ENCODE data around the gene MAP4K3.

The MAP4K3 gene

GRCh38 chr2:39466311-39466710 lies 29.2 kb upstream of the MAP4K3 start:
- Mint-ChIP-seq H3K36me3 (ENCODE audit: low read depth) (peaks cover 2% of the 10 kb centered on the region), H3K27me3 (no peaks in the 10 kb centered on the region), H3K4me1 (peaks cover 32% of the 10 kb centered on the region), H3K4me3 (no peak overlapping the region), H3K9me3 (no peaks in the 10 kb centered on the region), H3K27ac (no peak overlapping the region)
- DNase-seq (no peak), ATAC-seq (no peak)

DNA sequence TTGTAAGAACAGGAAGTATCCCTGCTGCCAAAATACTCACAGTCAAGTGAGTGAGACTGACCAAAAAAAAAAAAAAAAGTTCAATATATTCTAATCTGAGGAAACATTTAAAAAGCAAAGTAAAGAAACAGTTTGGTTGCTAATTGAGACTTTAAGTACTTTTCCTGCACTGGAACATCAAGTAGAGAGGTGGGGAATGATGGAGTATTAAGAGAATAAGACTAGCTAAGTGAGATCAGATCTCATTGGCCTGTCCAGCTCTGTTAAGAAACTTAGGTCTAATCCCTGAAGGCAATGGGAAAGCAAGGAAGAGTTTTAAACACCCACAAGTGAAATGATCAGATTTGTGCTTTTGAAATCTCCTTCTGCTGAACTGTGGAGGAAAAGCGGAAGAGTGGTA lies 27.8 kb upstream of the MAP4K3 start:
- ATAC-seq (no peak), DNase-seq (no peak)
- H3K4me3 Mint-ChIP-seq: no peak overlapping the region
- no peaks in the 10 kb centered on the region for H3K27me3 Mint-ChIP-seq
- no peak overlapping the region for H3K27ac Mint-ChIP-seq
- peaks cover 2% of the 10 kb centered on the region for H3K36me3 Mint-ChIP-seq (ENCODE audit: low read depth)
- H3K9me3 Mint-ChIP-seq: no peaks in the 10 kb centered on the region
- H3K4me1 Mint-ChIP-seq: peaks cover 20% of the 10 kb centered on the region

GRCh38 chr2:39455826-39456225 lies 18.7 kb upstream of the MAP4K3 start:
- no peaks in the 10 kb centered on the region for H3K4me1 Mint-ChIP-seq
- DNase-seq (no peak), ATAC-seq (no peak)
- H3K4me3 Mint-ChIP-seq: no peak overlapping the region
- no peak overlapping the region for H3K27ac Mint-ChIP-seq
- no peaks in the 10 kb centered on the region for H3K27me3 Mint-ChIP-seq
- H3K36me3 Mint-ChIP-seq (ENCODE audit: low read depth): peaks cover 17% of the 10 kb centered on the region
- H3K9me3 Mint-ChIP-seq: peaks cover 8% of the 10 kb centered on the region

- DNase-seq (no peak), ATAC-seq (no peak)
- H3K4me3 Mint-ChIP-seq: no peak overlapping the region
- no peaks in the 10 kb centered on the region for H3K4me1 Mint-ChIP-seq
- no peaks in the 10 kb centered on the region for H3K27me3 Mint-ChIP-seq
- H3K27ac Mint-ChIP-seq: no peak overlapping the region
- peaks cover 12% of the 10 kb centered on the region for H3K36me3 Mint-ChIP-seq (ENCODE audit: low read depth)
- no peaks in the 10 kb centered on the region for H3K9me3 Mint-ChIP-seq
These were observed 15.3 kb upstream of the MAP4K3 start for GRCh38 chr2:39452396-39452795.

DNA sequence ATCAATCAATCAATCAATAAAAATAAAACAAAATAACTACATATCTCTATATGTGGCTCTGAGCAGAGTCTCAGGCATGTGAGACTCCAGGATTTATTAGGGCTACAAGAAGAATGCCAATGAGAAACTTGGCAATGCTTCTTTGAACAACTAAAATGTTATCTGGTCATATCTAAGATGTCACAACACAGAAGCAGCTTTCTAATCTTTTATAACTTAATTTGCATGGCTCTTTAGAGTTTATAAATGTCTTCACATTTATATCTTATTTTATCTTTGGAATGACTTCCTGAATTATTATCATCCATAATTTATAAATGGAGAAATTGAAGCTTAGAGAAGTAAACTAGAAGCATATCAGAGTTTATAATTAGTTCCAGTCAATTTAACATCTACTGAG lies 14.9 kb upstream of the MAP4K3 start:
- peaks cover 12% of the 10 kb centered on the region for H3K36me3 Mint-ChIP-seq (ENCODE audit: low read depth)
- no peak overlapping the region for H3K4me3 Mint-ChIP-seq
- no peak for DNase-seq
- no peaks in the 10 kb centered on the region for H3K27me3 Mint-ChIP-seq
- no peaks in the 10 kb centered on the region for H3K4me1 Mint-ChIP-seq
- no peaks in the 10 kb centered on the region for H3K9me3 Mint-ChIP-seq
- ATAC-seq: no peak
- H3K27ac Mint-ChIP-seq: no peak overlapping the region

DNA sequence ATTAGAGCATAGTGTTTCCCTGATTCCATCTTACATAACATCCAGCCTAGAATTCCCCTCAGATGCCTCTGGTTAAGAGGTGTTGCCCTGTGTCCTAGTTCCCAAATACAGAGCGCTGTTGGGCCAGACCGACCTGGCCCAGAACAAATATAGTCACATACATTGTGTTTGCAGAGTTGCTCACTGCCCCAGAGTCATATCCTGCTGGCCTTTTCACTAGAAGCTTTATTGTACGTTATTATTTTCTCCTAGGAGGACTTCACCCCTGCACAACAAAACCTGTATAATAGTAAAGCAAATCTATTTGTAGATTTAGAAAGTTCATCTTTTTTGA lies 11.1 kb upstream of the MAP4K3 start:
- no peak overlapping the region for H3K4me3 Mint-ChIP-seq
- H3K9me3 Mint-ChIP-seq: peaks cover under 1% of the 10 kb centered on the region
- H3K4me1 Mint-ChIP-seq: no peaks in the 10 kb centered on the region
- no peak overlapping the region for H3K27ac Mint-ChIP-seq
- DNase-seq (no peak), ATAC-seq (no peak)
- H3K36me3 Mint-ChIP-seq (ENCODE audit: low read depth): peaks cover 11% of the 10 kb centered on the region
- no peaks in the 10 kb centered on the region for H3K27me3 Mint-ChIP-seq

GRCh38 chr2:39447266-39448168 lies 10.4 kb upstream of the MAP4K3 start:
- Mint-ChIP-seq H3K27me3 (no peaks in the 10 kb centered on the region), H3K4me1 (no peaks in the 10 kb centered on the region), H3K9me3 (peaks cover 7% of the 10 kb centered on the region), H3K27ac (no peak overlapping the region), H3K4me3 (no peak overlapping the region), H3K36me3 (ENCODE audit: low read depth) (peaks cover 17% of the 10 kb centered on the region)
- no peak for DNase-seq
- ATAC-seq: no peak

GRCh38 chr2:39445934-39446333 lies 8.8 kb upstream of the MAP4K3 start:
- Mint-ChIP-seq H3K9me3 (peaks cover 11% of the 10 kb centered on the region), H3K4me3 (no peak overlapping the region), H3K4me1 (peaks cover under 1% of the 10 kb centered on the region), H3K27me3 (no peaks in the 10 kb centered on the region), H3K27ac (no peak overlapping the region), H3K36me3 (ENCODE audit: low read depth) (peaks cover 22% of the 10 kb centered on the region)
- no peak for DNase-seq
- no peak for ATAC-seq

- Mint-ChIP-seq H3K27me3 (no peaks in the 10 kb centered on the region), H3K36me3 (ENCODE audit: low read depth) (peaks cover 24% of the 10 kb centered on the region), H3K9me3 (peaks cover 11% of the 10 kb centered on the region), H3K27ac (no peak overlapping the region), H3K4me1 (peaks cover 23% of the 10 kb centered on the region), H3K4me3 (no peak overlapping the region)
- DNase-seq (no peak), ATAC-seq (no peak)
These were observed 5.9 kb upstream of the MAP4K3 start for GRCh38 chr2:39443009-39443408.

GRCh38 chr2:39437522-39438296 lies 624 bp upstream of the MAP4K3 start:
- ATAC-seq (peak; percentile 64), DNase-seq (peak; percentile 41)
- Mint-ChIP-seq H3K27ac (peak overlapping the region; percentile 57), H3K36me3 (ENCODE audit: low read depth) (peaks cover 9% of the 10 kb centered on the region), H3K27me3 (no peaks in the 10 kb centered on the region), H3K4me1 (peaks cover 61% of the 10 kb centered on the region), H3K4me3 (peak overlapping the region; percentile 89), H3K9me3 (peaks cover 6% of the 10 kb centered on the region)

DNA sequence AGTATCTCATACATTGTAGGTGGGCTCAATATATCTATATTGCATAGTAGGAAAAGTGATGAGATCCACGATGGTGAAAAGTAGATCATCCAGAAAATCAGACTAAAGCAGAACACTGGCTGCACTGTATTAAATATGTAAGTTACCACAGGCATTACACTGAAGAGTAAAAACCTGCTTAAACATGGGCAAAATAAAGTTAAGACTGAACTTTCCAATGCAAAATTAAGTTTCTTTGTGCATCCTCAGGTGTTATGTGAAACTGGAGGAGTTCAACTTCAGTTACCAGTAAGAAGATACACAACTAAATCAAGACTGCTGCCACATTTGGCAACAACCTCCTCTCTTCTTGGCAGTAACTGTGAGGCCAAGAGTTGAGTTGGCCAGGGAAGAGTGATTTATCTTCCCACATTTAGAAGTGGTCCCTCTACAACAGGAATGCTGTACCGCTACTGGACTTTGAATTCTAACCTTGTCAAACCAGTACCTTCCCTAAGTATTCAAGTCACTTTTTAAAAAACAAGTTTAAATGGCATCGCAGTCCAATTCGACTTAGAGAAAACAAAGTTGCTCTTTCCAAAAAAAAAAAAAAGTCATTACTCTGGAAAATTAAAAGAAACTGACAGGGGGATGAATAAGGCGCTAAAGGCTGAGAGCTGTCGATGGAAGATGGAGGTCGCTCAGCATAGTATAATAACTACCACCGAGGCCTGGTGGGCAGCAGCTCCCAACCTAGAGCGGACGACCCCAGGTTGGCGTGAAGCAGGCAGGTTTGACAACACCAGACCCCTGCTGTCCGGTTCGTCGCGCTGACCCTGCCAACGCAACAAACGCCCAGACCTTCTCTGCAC lies 1.1 kb downstream of the MAP4K3 start:
- H3K27ac Mint-ChIP-seq: peak overlapping the region; percentile 79
- H3K27me3 Mint-ChIP-seq: no peaks in the 10 kb centered on the region
- ATAC-seq (no peak), DNase-seq (no peak)
- H3K9me3 Mint-ChIP-seq: no peaks in the 10 kb centered on the region
- peak overlapping the region; percentile 89 for H3K4me3 Mint-ChIP-seq
- H3K36me3 Mint-ChIP-seq (ENCODE audit: low read depth): peaks cover 2% of the 10 kb centered on the region
- H3K4me1 Mint-ChIP-seq: peaks cover 77% of the 10 kb centered on the region

DNA sequence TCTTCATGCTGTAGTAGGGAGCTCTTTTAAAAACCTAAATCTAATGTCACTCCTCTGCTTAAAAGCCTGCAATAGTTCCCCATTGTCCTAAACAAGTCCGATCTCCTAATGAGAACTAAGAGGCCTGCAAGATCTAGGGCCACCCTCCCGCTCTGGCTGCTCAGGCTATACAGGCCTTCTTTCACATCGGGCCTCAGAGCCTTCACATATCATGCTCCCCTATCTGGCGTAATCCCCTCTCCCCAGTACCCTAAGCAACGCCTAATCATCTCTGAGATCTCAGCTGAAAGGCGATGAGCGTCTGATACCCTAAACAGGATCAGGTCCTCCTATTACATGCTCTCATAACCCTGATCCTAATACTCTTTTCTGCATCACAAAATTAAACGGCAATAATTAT lies 1.9 kb downstream of the MAP4K3 start:
- Mint-ChIP-seq H3K27me3 (no peaks in the 10 kb centered on the region), H3K36me3 (ENCODE audit: low read depth) (no peaks in the 10 kb centered on the region), H3K27ac (no peak overlapping the region), H3K4me3 (peak overlapping the region; percentile 89), H3K9me3 (no peaks in the 10 kb centered on the region), H3K4me1 (peaks cover 76% of the 10 kb centered on the region)
- no peak for ATAC-seq
- DNase-seq: no peak

DNA sequence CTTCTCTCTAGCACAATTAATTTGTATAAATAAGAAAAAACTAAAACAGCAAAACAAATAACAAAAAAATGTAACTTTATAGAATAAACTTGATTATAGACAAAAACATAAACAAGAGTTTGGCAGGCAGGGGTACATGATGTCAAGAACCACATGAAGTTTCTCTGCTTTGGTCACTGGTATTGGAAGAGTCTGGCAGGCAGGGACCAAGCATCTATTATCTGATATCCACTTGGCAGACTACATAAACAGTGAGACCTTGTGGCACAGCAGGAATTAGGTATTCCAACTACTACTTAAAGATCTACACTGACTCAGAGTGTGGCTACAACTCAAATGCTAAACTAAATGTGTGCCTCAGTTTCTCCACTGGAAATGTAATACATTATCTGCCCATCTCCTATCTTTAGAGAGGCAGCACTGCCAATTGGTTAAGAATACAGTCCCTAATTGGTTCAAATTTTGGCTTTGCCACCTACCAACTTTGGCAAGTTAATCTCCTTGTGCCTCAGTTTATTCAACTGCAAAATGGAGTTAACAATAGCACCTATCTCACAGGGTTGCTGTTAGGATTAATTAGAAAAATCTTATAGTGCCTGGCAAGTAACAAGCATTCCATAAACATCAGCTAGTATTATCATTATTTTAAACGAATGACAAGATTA lies 2.7 kb downstream of the MAP4K3 start:
- no peaks in the 10 kb centered on the region for H3K9me3 Mint-ChIP-seq
- H3K4me1 Mint-ChIP-seq: peaks cover 71% of the 10 kb centered on the region
- H3K36me3 Mint-ChIP-seq (ENCODE audit: low read depth): no peaks in the 10 kb centered on the region
- no peak for ATAC-seq
- no peak for DNase-seq
- H3K4me3 Mint-ChIP-seq: no peak overlapping the region
- no peaks in the 10 kb centered on the region for H3K27me3 Mint-ChIP-seq
- no peak overlapping the region for H3K27ac Mint-ChIP-seq

- no peaks in the 10 kb centered on the region for H3K9me3 Mint-ChIP-seq
- H3K36me3 Mint-ChIP-seq (ENCODE audit: low read depth): no peaks in the 10 kb centered on the region
- no peak for ATAC-seq
- H3K4me1 Mint-ChIP-seq: peaks cover 65% of the 10 kb centered on the region
- H3K27ac Mint-ChIP-seq: no peak overlapping the region
- H3K4me3 Mint-ChIP-seq: no peak overlapping the region
- no peaks in the 10 kb centered on the region for H3K27me3 Mint-ChIP-seq
- no peak for DNase-seq
These were observed 3.4 kb downstream of the MAP4K3 start for GRCh38 chr2:39433586-39434195.
